ENCODE data around the gene RGS4.

RGS4 gene

DNA sequence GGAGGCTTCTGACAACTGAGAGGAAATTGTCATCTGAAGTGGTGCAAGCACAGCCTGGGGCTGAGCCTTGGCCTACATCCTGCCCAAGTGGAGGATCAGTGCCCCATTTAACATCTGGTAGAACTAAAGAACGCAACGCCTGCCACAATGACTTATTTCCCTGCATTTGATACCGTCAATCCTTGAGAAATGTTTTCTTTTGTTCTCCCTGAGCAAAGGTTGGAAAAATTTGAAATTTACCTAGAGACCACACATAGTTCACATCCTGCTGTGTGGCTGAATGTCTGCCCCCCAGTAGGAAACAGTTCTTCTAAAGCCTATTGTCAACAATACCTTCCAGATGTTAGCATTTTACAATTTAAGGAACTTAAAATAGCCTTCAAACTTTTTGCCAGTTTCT, 5.6 kb upstream of the RGS4 start:
- DNase-seq (ENCODE audit: low read depth) = no peak
- TF ChIP-seq, protein P1, sequence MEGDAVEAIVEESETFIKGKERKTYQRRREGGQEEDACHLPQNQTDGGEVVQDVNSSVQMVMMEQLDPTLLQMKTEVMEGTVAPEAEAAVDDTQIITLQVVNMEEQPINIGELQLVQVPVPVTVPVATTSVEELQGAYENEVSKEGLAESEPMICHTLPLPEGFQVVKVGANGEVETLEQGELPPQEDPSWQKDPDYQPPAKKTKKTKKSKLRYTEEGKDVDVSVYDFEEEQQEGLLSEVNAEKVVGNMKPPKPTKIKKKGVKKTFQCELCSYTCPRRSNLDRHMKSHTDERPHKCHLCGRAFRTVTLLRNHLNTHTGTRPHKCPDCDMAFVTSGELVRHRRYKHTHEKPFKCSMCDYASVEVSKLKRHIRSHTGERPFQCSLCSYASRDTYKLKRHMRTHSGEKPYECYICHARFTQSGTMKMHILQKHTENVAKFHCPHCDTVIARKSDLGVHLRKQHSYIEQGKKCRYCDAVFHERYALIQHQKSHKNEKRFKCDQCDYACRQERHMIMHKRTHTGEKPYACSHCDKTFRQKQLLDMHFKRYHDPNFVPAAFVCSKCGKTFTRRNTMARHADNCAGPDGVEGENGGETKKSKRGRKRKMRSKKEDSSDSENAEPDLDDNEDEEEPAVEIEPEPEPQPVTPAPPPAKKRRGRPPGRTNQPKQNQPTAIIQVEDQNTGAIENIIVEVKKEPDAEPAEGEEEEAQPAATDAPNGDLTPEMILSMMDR (conservative IDR thresholded peaks at IDR 0.05; ENCODE audit: control insufficient read depth, insufficient read depth, low read depth, low read length) = no peak
- no peak overlapping the region for H3K4me3 ChIP-seq (ENCODE audit: control insufficient read depth, low read depth, low read length)

DNA sequence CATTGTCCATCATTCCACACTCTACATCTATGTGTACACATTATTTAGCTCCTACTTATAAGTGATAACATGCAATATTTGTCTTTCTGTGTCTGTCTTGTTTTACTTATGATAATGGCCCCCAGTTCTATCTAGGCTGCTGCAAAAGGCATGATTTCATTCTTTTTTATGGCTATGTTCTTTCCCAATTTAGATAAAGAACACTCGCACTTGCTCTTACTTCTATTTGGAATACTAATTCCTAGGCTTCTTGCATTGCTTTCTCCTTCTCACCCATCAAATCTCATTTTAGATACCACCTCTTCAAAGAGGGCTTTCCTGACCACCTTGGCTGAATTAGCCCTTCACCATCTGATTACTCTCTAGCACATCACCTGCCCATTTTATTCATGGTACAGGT, 3.0 kb upstream of the RGS4 start:
- TF ChIP-seq, protein P1 (conservative IDR thresholded peaks at IDR 0.05; ENCODE audit: control insufficient read depth, insufficient read depth, low read depth, low read length) = no peak
- no peak for DNase-seq (ENCODE audit: low read depth)
- H3K4me3 ChIP-seq (ENCODE audit: control insufficient read depth, low read depth, low read length) = no peak overlapping the region

DNA sequence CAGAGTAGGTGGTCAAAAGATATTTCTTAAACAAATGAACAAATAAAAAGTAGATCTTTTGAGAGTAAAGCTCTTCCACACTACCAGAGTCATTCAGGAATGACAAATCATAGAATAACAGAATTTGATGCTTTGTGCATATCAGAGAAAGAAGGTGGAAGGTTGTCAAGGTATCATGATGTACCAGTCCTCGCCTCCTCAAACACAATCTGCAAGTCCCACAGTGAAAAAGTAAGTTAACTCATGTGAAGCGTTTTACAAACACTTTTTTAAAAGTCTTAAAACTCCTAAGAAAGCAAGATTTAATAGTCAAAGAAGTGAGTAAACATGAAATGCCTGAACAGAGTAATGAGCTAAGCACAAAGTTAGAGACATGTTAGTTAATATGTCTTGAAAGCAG, 2.5 kb upstream of the RGS4 start:
- no peak overlapping the region for H3K4me3 ChIP-seq (ENCODE audit: control insufficient read depth, low read depth, low read length)
- TF ChIP-seq, protein P1 (conservative IDR thresholded peaks at IDR 0.05; ENCODE audit: control insufficient read depth, insufficient read depth, low read depth, low read length) = no peak
- no peak for DNase-seq (ENCODE audit: low read depth)

DNA sequence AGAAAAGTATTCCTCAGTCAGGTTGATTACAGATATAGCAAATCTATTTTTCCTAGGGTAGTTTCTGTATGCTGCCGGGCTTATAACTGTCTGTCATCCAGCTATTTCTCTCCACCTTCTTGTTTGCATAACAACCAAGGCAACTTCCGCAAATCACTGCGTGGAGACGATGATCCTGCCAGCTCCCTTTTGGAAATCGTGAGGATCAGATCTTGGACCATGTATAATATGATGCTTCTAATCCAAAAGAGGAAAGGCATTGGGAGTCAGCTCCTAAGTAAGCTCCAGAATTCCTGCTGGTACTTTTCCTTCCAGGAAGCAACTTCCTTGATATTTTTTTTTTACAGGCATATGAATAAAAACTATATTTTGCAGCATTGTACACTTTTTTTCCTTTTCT, 445 bp upstream of the RGS4 start:
- DNase-seq (ENCODE audit: low read depth) = peak; percentile 46
- TF ChIP-seq, protein P1 (conservative IDR thresholded peaks at IDR 0.05; ENCODE audit: control insufficient read depth, insufficient read depth, low read depth, low read length) = no peak
- H3K4me3 ChIP-seq (ENCODE audit: control insufficient read depth, low read depth, low read length) = peak overlapping the region; percentile 68

DNA sequence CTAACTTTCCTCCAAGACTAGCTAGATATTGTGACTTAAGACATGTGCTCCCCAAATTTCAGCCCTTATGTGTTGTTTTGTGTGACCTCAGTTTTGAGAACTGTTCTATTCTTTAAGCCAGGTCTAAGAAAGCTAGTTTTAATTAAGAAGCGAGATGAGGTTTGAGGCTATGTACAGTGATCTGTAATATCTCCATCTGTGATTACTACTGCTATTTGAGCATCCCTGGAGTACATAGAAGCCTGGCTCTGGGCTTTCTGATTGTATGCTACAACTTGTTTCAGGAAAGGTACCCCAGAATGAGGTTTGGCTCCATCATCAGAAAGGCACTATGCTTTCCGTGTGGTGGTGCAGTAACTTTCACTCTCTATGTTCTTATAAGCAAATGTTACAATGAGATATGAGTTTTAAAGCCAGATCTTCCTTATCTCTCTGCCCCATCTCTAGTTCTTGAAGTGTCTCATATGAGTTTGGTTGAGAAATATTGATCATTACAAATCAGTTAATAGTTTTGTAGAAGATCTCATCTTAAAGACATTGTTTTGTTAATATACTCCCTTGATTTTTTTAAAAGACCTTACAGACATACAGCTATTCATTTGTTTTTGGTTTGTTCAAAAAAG, 605 bp downstream of the RGS4 start:
- TF ChIP-seq, protein P1 (conservative IDR thresholded peaks at IDR 0.05; ENCODE audit: control insufficient read depth, insufficient read depth, low read depth, low read length) = no peak
- DNase-seq (ENCODE audit: low read depth) = no peak
- peak overlapping the region; percentile 68 for H3K4me3 ChIP-seq (ENCODE audit: control insufficient read depth, low read depth, low read length)

DNA sequence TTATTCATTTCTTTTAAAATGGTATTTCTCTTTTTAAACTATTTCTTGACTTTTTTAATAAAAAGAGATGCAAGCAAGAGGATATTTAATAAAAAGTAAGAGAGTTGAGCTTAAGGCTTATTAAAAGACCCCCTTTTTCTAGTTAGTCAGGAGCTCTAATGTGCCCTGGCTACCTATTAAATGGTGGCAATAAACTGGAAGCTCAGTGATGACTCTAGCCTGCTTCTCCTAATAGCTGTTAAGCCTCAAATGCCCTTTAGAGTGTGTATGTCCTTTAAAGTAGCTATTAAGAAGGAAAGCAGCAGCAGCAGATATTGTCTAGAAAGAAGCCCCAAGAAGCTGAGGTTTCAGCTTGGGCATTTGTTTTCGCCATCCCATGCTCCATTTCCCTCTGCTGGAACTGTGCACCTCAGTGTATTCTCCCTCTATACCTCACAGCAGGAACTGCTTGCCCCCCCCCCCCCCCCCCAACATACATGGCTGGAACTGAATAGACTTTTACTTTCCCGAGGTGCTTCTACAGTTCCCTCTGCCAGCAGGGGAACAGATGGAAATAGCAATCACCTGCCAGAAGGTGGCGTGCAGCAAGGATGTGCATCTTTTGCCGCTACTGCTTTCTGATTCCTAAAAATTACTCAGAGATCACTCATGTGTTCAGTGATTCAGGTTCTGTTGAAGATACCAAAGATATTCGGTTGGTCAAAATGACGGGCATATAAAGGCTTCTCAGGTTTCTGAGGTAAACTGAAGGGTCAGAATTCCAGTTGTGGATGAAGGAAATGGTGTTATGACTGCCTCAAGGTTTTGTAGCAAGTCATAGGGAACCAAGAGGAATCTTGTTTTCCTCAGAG, 2.5 kb downstream of the RGS4 start:
- DNase-seq (ENCODE audit: low read depth) = peak; percentile 91
- TF ChIP-seq, protein P1 (conservative IDR thresholded peaks at IDR 0.05; ENCODE audit: control insufficient read depth, insufficient read depth, low read depth, low read length) = peak; percentile 78
- H3K4me3 ChIP-seq (ENCODE audit: control insufficient read depth, low read depth, low read length) = peak overlapping the region; percentile 68

Data from fibroblast of mammary gland (primary cell).